ENCODE results near the gene KHNYN.
A peak's percentile ranks its signal among the peaks of the same experiment; 100 is the strongest.

KHNYN gene

DNA sequence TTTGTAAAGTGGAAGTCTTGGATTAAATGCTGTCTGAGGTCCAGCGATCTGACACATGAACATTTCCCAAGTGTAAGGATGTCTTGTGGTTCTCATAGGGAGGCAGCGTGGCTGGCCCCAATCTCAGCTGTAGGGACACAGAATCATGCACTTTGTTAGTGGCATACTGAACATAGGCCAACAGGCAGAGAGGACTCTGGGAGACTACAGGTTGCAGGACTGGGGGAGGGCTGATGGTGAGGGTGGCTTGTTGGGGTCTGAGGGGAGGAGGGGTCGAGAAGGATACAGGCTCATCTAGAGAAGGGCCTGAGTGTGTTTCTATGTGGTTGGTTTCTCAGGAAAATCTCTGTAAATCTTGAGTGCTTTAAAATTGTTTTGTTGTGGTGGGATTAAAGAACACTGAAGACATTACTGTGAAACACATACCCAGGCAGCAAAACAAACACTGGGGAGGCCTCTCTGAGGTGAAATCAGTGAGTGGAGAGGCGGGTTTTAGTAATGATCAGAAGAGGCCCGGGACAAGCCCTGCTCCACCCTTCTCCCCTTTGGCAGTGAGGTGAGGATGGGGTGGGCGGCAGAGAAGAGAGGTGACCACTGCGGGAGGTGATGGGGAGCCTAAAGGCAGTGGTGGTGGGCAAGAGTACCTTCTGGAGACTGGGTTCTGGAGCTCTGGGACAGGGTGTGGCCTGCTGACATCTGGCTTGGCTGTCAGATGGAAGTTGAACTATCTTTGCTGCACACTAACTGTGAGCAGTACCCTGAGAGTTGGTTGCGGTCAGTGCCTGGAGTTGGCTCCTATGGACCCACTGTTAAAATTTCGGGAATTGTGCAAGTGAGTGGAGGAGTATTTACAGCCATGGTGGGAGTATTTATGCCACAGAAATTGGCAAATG is 27.7 kb upstream of the KHNYN start:
- DNase-seq: no peak

DNA sequence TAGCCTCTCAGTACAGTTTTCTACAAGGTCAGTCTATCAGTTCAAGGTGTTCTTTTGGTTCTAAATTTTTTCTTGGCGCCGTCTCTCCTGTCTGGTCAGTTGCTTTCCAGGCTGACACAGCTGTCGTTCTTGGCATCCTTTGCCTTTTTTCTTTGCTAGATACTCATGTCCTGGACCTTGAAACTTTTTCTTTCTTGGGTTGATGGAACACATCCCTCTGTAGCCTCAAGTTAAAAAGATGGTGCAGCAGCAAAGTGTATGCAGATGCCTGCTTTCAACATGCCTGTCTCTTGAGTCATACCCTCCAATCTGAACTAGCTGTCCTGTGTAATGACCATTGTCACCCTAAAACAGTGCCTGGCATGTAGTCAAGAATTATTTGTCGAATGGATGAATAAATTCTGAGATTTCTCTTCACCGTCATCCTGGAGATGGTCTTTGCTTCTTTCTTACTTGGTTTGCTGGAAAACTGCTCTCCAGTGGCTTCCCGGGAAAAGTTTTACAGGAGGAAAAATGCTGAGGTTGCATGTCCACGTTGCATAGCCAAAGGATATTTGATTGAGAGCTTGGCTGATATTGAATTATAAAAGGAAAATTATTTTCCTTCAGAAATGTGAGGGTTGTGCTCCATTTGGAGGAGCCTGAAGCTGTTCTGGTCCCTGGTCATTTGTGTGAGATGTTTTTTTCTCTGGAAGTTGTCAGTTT is 26.3 kb upstream of the KHNYN start:
- no peak for DNase-seq

DNA sequence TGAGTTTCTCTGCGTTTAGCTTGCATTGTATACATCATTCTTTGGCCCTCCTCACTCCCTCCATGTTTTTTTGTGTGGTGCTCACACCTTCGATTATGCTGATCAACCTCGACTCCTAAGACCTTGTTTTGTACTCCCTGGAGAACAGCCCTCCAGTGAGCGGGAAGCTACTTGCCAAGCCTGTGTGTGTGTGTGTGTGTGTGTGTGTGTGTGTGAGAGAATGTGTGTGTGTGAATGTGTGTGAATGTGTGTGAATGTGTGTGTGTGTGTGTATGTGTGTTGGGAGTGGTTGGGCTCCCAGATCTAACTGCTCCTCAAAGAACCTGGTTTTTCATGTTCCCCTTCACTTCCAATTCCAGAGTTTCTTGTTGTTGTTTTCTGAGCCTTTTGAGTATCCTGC is 24.9 kb upstream of the KHNYN start:
- DNase-seq: no peak

DNA sequence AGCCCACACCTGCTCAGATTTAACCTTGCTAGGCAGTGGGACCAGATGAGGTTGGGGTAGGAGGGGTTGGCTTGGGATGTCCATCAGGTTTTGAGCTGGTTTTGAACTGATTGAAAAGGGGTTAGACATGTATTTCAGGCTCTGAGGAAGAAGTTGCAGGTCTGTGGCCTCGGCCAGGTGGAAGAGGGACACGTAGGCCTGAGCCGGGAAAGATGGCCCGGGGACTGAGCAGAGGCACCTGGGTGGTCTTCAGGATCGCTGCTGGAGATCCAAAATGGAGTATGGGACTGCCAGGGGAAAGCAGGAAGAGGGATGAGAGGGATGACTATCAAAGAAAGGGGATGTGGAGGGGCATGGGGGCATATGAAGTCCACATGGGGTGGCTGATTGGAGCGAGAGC is 23.3 kb upstream of the KHNYN start:
- no peak for DNase-seq

DNA sequence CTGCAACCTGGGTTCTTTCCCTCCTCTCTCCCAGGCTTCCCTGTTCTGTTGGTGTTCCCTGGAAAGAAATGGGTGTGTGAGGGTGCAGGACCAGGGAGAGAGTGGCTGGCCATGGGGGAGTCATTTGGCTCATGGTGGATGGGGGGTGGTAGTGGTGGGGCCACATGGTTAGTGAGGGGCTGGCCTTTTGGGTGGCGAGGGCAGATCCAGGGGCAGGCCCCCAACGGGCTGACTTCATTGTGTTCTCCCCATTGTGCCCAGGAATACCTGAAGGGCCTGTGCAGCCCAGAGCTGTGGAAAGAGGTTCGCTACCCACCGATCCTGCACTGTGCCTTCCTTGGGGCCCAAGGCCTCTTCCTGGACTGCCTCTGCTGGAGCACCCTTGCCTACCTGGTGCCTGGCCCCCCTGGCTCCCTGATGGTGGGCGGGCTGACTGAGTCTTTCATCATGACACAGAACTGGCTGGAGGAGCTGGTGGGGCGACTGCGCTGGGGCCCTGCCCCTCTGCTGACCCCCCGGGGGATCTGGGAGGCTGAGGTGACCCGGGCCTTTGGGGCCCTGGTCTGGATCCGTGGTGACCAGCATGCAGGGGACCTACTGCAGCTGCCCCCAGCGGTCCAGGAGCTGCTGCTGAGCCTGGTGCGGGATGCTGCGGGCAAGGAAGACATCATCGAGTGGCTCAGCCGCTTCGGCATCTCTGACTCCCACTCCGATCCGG is 22.0 kb upstream of the KHNYN start:
- DNase-seq: no peak

DNA sequence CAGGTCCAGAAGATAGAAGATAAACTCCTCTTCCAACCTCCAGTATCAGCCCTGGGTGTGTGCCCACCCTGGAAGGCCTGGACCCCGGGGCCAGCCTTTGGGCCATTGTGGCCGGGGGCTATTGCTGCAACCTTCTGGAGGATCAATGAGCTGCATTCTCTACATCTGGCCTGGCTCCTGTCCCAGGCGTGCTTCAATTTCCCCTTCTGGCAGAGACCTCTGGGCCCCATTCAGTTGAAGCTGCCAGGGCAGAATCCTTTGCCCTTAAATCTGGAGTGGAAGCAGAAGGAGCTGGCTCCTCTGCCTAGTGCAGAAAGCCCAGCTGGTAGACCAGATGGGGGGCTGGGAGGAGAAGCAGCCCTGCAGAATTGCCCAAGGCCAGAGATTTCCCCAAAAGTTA is 21.0 kb upstream of the KHNYN start:
- DNase-seq: no peak

DNA sequence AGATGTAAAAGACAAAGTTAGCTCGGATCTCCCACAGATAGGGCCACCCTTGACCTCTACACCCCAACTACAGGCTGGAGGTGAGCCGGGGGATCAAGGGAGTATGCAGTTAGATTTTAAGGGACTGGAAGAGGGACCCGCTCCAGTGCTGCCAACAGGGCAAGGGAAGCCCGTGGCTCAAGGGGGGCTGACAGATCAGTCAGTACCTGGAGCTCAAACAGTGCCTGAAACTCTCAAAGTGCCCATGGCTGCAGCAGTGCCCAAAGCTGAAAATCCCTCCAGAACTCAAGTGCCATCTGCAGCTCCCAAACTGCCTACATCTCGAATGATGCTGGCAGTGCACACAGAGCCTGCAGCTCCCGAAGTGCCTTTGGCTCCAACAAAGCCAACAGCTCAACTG is 20.6 kb upstream of the KHNYN start:
- no peak for DNase-seq

DNA sequence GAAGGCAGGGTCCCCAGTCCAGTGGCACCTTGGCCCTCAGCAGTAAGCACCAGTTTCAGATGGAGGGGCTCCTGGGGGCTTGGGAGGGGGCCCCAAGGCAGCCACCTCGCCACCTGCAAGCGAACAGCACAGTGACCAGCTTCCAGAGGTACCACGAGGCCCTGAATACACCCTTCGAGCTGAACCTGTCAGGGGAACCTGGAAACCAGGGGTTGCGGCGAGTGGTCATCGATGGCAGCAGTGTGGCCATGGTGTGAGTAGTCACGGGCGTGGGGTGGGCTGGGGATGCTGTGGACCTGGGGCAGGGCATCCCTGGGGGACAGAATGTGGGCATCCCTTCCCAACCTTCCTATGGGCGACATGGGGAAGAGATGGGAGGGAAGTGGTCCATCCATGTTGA is 19.8 kb upstream of the KHNYN start:
- no peak for DNase-seq

DNA sequence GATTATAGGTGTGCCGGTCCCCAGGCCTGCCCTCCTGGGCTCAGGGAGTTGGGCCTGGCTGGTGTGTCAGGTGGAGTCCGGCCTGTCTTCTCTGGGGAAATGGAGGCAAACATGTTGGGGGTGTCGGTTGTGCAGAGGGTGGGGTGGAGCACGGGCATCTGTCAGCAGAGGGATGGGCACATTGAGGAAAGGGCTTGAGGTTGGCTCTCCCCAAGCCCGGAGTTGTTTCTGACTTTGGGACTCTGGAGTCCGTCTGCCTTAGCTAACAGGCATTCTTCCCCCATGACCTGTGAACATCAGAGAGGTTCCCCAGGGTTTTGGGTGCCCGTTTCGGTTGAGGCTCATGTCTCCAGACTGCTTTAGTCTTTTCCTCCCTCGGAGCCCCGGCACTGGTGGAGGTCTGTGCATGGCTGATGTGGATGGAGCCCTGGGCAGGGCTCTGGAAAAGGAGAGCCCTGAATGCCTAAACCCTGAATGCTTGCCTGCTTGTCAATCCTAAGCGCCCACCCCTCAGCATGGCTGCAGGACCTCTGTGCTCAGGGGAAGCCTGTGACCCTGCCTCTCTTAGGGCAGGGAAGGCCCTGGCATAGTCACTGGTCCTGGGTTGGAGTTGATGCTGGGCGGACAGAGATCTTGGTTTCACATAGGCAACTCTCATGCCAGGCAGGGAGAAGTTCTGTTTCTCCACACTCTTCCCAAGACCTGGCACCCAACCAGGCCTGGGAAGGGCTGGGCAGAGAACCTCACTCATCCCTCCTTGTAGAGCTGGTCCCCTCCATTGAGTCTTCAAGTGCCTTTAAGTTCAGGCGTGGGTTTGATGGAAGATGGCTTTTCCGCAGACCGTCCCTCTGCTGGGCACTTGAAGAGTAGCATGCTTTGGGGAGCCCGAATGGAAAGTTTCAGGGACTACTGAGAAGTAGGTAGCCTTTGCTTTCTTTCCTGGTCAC is 18.0 kb upstream of the KHNYN start:
- peak; percentile 54 for DNase-seq

DNA sequence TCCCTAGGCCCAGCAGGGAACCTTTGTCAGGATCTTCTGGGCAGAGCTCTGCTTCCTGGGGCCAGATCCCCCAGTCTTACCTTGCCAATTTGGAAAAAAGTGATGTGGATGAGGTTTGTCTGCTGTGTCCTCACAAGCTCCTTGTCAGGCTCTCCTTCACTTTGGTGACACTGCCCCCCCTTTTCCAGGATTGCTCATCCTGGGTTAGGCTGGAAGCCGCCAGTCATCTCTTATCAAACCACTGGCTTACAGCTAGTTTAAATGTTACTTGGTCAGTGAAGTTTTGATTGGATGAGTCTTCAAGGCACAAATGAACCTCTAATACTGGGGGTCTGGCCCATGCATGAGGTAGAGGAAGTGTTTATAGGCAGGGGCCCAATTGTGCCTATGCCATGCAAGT is 15.7 kb upstream of the KHNYN start:
- no peak for DNase-seq

DNA sequence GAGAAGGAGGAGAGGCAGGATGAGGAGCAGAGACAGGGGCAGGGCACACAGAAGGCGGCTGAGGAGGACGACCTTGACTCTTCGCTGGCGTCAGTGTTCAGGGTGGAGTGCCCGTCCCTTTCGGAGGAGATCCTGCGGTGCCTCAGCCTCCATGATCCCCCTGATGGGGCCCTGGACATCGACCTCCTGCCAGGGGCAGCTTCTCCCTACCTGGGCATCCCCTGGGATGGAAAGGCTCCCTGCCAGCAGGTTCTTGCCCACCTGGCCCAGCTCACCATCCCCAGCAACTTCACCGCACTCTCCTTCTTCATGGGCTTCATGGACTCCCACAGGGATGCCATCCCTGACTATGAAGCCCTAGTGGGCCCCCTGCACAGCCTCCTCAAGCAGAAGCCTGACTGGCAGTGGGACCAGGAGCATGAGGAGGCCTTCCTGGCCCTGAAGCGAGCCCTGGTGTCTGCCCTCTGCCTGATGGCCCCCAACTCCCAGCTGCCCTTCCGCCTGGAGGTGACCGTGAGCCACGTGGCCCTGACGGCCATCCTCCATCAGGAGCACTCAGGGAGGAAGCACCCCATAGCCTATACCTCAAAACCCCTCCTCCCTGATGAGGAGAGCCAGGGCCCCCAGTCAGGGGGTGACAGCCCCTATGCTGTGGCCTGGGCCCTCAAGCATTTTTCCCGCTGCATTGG is 14.9 kb upstream of the KHNYN start:
- DNase-seq: no peak

DNA sequence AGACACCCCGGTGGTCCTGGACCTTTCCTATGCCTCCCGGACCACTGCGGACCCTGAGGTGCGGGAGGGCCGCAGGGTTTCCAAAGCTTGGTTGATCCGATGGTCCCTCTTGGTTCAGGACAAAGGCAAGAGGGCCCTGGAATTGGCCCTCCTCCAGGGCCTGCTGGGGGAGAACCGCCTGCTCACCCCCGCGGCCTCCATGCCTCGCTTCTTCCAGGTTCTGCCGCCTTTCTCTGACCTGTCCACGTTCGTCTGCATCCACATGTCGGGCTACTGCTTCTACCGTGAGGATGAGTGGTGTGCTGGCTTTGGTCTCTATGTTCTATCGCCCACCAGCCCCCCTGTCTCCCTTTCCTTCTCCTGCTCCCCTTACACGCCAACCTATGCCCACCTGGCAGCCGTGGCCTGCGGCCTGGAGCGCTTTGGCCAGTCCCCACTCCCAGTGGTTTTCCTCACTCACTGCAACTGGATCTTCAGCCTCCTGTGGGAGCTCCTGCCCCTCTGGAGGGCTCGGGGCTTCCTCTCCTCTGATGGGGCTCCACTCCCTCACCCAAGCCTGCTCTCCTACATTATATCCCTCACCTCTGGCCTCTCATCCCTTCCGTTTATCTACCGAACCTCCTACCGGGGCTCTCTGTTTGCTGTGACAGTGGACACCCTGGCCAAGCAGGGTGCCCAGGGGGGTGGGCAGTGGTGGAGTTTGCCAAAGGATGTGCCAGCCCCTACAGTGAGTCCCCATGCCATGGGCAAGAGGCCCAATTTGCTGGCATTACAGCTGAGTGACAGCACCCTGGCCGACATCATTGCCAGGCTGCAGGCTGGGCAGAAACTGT is 14.1 kb upstream of the KHNYN start:
- no peak for DNase-seq

DNA sequence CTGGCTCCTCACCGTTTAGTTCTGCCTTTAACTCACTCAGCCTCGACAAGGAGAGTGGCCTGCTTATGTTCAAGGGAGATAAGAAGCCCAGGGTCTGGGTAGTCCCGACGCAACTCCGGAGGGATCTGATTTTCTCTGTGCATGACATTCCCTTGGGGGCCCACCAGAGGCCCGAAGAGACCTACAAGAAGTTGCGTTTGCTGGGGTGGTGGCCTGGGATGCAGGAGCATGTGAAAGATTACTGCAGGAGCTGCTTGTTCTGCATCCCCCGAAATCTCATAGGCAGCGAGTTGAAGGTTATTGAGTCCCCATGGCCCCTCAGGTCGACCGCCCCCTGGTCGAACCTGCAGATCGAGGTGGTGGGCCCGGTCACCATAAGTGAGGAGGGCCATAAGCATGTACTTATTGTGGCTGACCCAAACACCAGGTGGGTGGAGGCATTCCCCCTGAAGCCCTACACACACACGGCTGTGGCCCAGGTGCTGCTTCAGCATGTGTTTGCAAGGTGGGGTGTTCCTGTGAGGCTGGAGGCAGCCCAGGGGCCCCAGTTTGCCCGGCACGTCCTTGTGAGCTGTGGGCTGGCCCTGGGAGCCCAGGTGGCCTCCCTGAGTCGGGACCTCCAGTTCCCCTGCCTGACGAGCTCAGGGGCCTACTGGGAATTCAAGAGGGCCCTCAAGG is 13.4 kb upstream of the KHNYN start:
- DNase-seq: no peak

DNA sequence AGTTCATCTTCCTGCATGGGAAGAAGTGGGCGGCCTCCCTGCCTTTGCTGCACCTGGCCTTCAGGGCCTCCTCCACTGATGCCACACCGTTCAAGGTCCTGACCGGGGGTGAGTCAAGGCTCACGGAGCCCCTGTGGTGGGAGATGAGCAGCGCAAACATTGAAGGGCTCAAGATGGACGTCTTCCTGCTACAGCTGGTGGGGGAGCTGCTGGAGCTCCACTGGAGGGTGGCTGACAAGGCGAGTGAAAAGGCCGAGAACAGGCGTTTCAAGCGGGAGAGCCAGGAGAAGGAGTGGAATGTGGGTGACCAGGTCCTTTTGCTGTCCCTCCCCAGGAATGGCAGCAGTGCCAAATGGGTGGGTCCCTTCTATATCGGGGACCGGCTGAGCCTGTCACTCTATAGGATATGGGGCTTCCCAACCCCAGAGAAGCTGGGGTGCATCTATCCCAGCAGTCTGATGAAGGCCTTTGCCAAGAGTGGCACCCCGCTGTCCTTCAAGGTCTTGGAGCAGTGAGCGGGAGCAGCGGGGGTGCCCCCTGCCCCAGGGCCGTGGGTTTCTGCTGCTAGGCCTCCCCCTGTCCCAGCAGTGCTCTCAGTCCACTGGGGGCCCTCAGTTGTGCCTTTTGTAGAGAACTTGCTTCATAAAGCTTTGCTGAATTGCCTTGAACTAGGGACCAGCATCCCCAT is 12.7 kb upstream of the KHNYN start:
- no peak for DNase-seq

DNA sequence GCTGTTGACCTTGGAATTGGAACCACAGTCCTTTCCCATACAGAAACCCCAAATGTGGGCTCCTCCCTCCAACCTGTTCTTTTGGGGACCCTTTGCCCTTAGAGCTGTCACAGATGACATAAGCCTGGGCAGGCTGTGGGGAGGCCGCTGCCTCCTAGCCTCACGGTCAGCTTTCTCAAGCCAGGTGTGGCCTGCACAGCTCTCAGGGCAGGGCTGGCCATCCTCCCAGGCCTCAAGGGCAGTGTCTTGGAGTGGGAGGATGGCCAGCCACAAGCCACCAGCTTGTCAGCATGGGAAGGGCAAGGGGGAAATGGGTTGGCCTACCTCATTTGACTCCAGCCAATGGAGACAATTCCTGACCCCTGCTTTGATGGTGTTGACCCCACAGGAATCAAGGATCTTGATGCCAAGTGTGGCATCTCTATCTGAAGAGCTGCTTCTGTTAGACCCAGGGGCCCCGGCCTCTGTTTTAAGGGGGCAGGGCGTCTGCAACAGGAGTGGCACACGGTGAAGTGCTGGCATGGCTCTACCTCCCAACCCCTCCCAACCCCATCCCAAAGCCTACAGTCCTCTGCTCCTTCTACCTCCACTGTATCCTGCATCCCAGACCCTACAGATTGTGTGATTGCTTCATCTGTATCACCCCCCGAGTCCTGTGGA is 11.8 kb upstream of the KHNYN start:
- no peak for DNase-seq

DNA sequence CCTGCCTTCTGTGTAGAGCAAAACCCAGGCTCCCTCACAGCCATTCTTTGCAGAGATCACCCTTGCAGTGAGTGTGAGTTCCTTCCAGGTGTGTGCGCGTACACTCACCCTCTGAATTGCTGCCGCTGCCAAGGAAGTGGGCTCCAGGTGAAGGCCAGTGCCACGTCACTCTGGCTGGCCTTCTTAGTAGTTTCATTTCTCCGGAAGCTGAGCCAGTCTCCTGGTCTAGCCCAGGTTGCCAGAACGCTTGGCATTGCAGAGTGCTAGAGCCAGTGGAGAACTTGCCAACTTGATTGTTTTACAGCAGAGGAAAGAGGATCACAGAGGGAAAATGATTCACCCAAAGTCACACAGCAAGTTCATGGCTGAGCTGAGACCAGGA is 11.3 kb upstream of the KHNYN start:
- no peak for DNase-seq

DNA sequence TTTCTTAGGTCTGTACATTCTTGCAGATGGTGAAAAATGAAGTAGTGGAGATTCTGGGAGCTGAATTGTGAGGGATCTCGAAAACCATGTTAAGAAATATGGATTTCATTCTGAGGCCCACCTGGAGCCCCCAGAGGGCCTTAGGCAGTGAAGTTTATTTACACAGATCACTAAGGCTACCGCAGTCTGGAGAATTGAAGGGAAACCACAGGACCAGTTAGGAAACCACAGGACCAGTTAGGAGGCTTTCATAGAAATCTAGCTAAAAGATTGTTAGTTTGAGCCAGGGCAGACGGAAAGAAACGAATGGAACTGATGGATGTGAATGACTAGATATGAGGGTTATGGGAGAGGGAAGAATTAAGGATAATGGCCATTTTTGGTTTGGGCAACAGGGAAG is 7.5 kb upstream of the KHNYN start:
- DNase-seq: peak; percentile 24

DNA sequence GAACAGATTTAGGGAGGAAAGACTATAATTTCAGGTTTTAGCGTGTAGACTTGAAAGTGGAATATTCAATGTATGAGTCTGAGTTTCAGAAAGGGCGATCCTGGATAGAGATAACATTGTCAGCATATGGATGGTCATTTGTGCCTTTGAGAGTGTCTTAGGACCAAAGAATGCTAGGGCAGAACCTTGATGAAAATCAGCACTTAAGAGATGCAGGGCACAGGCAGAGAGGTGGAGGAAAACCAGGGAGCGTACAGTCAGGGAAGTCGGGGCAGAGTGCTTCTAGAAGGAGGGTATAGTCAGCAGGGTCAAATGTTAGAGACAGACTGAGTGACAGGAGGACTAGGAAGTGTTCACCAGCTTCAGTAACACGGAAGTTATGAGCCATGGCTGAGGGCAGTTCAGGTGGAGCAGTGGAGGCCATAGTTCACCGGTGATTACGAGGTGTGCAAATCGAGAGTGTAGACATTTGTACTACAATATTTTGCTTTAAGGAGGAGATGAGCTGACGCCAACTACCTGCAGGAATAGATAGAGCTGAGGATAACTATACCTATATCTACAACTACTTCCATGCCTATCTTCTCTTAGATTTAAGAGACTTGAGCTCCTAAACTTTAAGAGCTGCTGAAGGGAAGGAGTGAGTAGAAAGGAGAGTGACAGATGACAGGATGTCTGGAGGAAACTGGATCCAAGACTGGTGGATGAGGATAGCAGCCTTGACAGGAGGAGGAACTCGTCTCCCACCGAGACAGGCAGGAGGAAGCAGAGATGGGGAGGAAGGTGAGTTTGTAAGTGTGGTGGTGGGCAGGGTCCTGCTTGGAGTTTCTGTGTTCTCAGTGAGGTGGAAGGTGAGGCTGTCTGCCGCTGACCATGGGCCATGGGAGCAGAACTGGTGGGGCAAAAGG is 6.8 kb upstream of the KHNYN start:
- no peak for DNase-seq

Measured in CD4-positive, alpha-beta T cell treated with Interleukin-10 for 1 hour (primary cell).